H9 (cell line): Measurements from ENCODE around the gene CLK3. TPM values are rescaled to one million over a fixed set of nuclear protein-coding genes. Genes with fewer than 3 reads are reported as not detected.
A peak's percentile ranks its signal among the peaks of the same experiment; 100 is the strongest.

Source experiments
- DNase-seq: peaks from one replicate; pipeline ENCODE4 v3.0.0-alpha.2; 2017
- H2AFZ ChIP-seq: one replicate; pipeline ENCODE4 v1.6.1; 2013; ENCODE audit warnings: mild to moderate bottlenecking, low read length, control low read depth, moderate library complexity
- H2AK5ac ChIP-seq: 2 replicates; pipeline ENCODE4 v1.6.1; 2013; ENCODE audit warnings: low read length, control low read depth, mixed read lengths; ENCODE audit not compliant: insufficient read length
- H2BK120ac ChIP-seq: one replicate; pipeline ENCODE4 v1.6.1; 2013; ENCODE audit warnings: low read depth, mild to moderate bottlenecking, low read length, control low read depth, inconsistent platforms; ENCODE audit not compliant: poor library complexity, severe bottlenecking
- H2BK12ac ChIP-seq: 2 replicates; pipeline ENCODE4 v1.6.1; 2013; ENCODE audit warnings: low read length, control low read depth, mixed read lengths, low read depth; ENCODE audit not compliant: insufficient read length
- H2BK15ac ChIP-seq: 2 replicates; pipeline ENCODE4 v1.6.1; 2013; ENCODE audit warnings: low read depth, low read length, control low read depth
- H2BK20ac ChIP-seq: one replicate; pipeline ENCODE4 v1.6.1; 2013; ENCODE audit warnings: low read depth, mild to moderate bottlenecking, low read length, control low read depth, inconsistent platforms; ENCODE audit not compliant: poor library complexity, severe bottlenecking
- H2BK5ac ChIP-seq: 2 replicates; pipeline ENCODE4 v1.6.1; 2013; ENCODE audit warnings: low read length, control low read depth, mixed read lengths; ENCODE audit not compliant: insufficient read length
- H3K14ac ChIP-seq: 2 replicates; pipeline ENCODE4 v1.6.1; 2013; ENCODE audit warnings: low read length, control low read depth; ENCODE audit not compliant: insufficient read depth
- H3K18ac ChIP-seq: 2 replicates; pipeline ENCODE4 v1.6.1; 2013; ENCODE audit warnings: low read depth, mild to moderate bottlenecking, mixed read lengths, low read length, control low read depth; ENCODE audit not compliant: insufficient read length
- H3K23ac ChIP-seq: 2 replicates; pipeline ENCODE4 v1.6.1; 2013; ENCODE audit warnings: low read length, control low read depth, mixed read lengths, low read depth; ENCODE audit not compliant: insufficient read length
- H3K23me2 ChIP-seq: 2 replicates; pipeline ENCODE4 v1.6.1; 2013; ENCODE audit warnings: low read depth, mild to moderate bottlenecking, mixed read lengths, low read length, control low read depth; ENCODE audit not compliant: insufficient read length, poor library complexity, severe bottlenecking
- H3K27ac ChIP-seq: 2 replicates; pipeline ENCODE4 v1.5.1; 2013; ENCODE audit warnings: low read length, control low read depth, mixed read lengths, low read depth; ENCODE audit not compliant: insufficient read length
- H3K27me3 ChIP-seq: 2 replicates; pipeline ENCODE4 v1.6.1; 2013; ENCODE audit warnings: low read length, control low read depth, inconsistent platforms; ENCODE audit not compliant: insufficient read depth
- H3K4ac ChIP-seq: 2 replicates; pipeline ENCODE4 v1.6.1; 2013; ENCODE audit warnings: low read depth, mild to moderate bottlenecking, control low read depth, inconsistent platforms, low read length, moderate library complexity
- H3K4me1 ChIP-seq: 2 replicates; pipeline ENCODE4 v1.6.1; 2013; ENCODE audit warnings: low read length, control low read depth, inconsistent platforms; ENCODE audit not compliant: insufficient read depth
- H3K4me2 ChIP-seq: 2 replicates; pipeline ENCODE4 v1.6.1; 2013; ENCODE audit warnings: low read length, control low read depth, mixed read lengths; ENCODE audit not compliant: insufficient read length, insufficient read depth
- H3K56ac ChIP-seq: 2 replicates; pipeline ENCODE4 v1.6.1; 2013; ENCODE audit warnings: low read depth, mild to moderate bottlenecking, mixed read lengths, low read length, control low read depth; ENCODE audit not compliant: insufficient read length
- H3K79me1 ChIP-seq: 2 replicates; pipeline ENCODE4 v1.6.1; 2013; ENCODE audit warnings: low read depth, mild to moderate bottlenecking, moderate library complexity, low read length, control low read depth, inconsistent platforms; ENCODE audit not compliant: insufficient read depth, poor library complexity, severe bottlenecking
- H3K79me2 ChIP-seq: 2 replicates; pipeline ENCODE4 v1.6.1; 2013; ENCODE audit warnings: low read length, control low read depth, inconsistent platforms; ENCODE audit not compliant: insufficient read depth
- H3K9ac ChIP-seq: 2 replicates; pipeline ENCODE4 v1.6.1; 2013; ENCODE audit warnings: low read length, control low read depth, mixed read lengths; ENCODE audit not compliant: insufficient read length; ENCODE audit errors: extremely low read depth
- H3K9me3 ChIP-seq: one replicate; pipeline ENCODE4 v1.6.1; 2013; ENCODE audit warnings: low read depth, low read length, inconsistent platforms; ENCODE audit not compliant: control insufficient read depth
- H3T11ph ChIP-seq: one replicate; pipeline ENCODE4 v1.6.1; 2013; ENCODE audit warnings: mild to moderate bottlenecking, low read length, control low read depth, inconsistent platforms
- H4K20me1 ChIP-seq: one replicate; pipeline ENCODE4 v1.6.1; 2013; ENCODE audit not compliant: control insufficient read depth, insufficient read length, insufficient read depth
- H4K5ac ChIP-seq: 2 replicates; pipeline ENCODE4 v1.6.1; 2013; ENCODE audit warnings: low read depth, mild to moderate bottlenecking, mixed read lengths, low read length, control low read depth; ENCODE audit not compliant: insufficient read length
- H4K8ac ChIP-seq: replicated peaks from 2 replicates; pipeline ENCODE4 v1.6.1; 2013; ENCODE audit warnings: low read length, control low read depth, mixed read lengths, low read depth; ENCODE audit not compliant: insufficient read length
- H4K91ac ChIP-seq: 2 replicates; pipeline ENCODE4 v1.6.1; 2013; ENCODE audit warnings: low read depth, mild to moderate bottlenecking, moderate library complexity, mixed read lengths, low read length, control low read depth; ENCODE audit not compliant: insufficient read length
- H3K27ac Mint-ChIP-seq, 3 experiments: 2 replicates in 2 of 3; 3 replicates in 1 of 3; pipeline ENCODE4 v1.8.0; 2020 to 2021; ENCODE audit warnings: mixed read lengths in 3 of 3, mild to moderate bottlenecking in 1 of 3, moderate library complexity in 1 of 3
- H3K27me3 Mint-ChIP-seq: 2 replicates; pipeline ENCODE4 v1.8.0; 2021; ENCODE audit warnings: low read depth, mild to moderate bottlenecking, moderate library complexity, mixed read lengths
- H3K36me3 Mint-ChIP-seq, 3 experiments: 2 replicates in 2 of 3; 3 replicates in 1 of 3; pipeline ENCODE4 v1.8.0; 2020 to 2021; ENCODE audit warnings: low read depth in 3 of 3, mixed read lengths in 3 of 3; ENCODE audit not compliant: insufficient read depth in 1 of 3
- H3K4me1 Mint-ChIP-seq, 2 experiments: 2 replicates each; pipeline ENCODE4 v1.8.0; 2020; ENCODE audit warnings: mixed read lengths in 2 of 2
- H3K4me3 Mint-ChIP-seq, 2 experiments: 2 replicates in 1 of 2; 3 replicates in 1 of 2; pipeline ENCODE4 v1.8.0; 2020 to 2021; ENCODE audit warnings: mild to moderate bottlenecking in 2 of 2, mixed read lengths in 2 of 2, moderate library complexity in 1 of 2
- H3K9me3 Mint-ChIP-seq, 2 experiments: 2 replicates in 1 of 2; 3 replicates in 1 of 2; pipeline ENCODE4 v1.8.0; 2020; ENCODE audit warnings: mild to moderate bottlenecking in 2 of 2, mixed read lengths in 2 of 2, moderate library complexity in 1 of 2
- WGBS: extraction: QIAGEN DNeasy Blood & Tissue Kit; methylation state at CpG from one replicate; pipeline ENCODE4 v1.1.7; 2013; ENCODE audit warnings: missing lambda C conversion rate, low lambda C conversion rate, mixed read lengths; ENCODE audit not compliant: insufficient read length; ENCODE audit errors: extremely low coverage; 5-methylcytosine and 5-hydroxymethylcytosine counted together
- total RNA-seq: library from RNA; stranded (reverse); gene quantifications from 2 replicates; pipeline ENCODE4 v1.2.1, GENCODE V29; 2021
- TF ChIP-seq, protein P1 (sequence below): fragments of 200-600 bp; sonication (generic); conservative IDR thresholded peaks from 3 replicates; pipeline ENCODE4 v1.8.0; 2021; ENCODE audit warnings: antibody characterized with exemption, mild to moderate bottlenecking

Gene CLK3
- total RNA-seq, 1 experiment from 2014 or later: 40.8 TPM

DNA sequence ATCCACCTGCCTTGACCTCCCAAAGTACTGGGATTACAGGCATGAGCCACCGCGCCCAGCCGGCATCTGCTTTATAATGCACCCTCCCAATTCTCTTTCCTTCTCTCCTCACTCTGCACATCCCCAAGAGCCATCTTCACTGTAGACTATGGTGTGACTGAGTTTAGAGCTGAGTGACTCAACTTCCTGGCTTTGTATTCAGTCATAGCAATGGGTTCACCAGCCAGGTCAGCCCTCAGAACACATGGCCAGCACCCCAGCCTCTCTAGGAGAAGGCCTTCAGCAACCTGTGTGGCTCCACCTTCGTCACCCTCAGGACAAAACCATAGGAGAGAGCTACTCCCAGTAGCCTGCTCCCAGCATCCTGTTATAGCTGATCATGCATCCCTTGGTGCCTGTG is 41.6 kb upstream of the CLK3 start:
- H3K4me2 ChIP-seq: no peak overlapping the region
- H2BK20ac ChIP-seq: no peak overlapping the region
- peak overlapping the region in 1 of 3 experiments; percentile 61; a peak in 2 of 7 replicates for H3K27ac Mint-ChIP-seq
- no peak overlapping the region for H3K4ac ChIP-seq
- no peaks in the 10 kb centered on the region for H3K23me2 ChIP-seq
- no peak overlapping the region for H4K91ac ChIP-seq
- H2BK120ac ChIP-seq: no peak overlapping the region
- H3K79me1 ChIP-seq: no peaks in the 10 kb centered on the region
- no peak overlapping the region for H4K8ac ChIP-seq
- TF ChIP-seq, protein P1, sequence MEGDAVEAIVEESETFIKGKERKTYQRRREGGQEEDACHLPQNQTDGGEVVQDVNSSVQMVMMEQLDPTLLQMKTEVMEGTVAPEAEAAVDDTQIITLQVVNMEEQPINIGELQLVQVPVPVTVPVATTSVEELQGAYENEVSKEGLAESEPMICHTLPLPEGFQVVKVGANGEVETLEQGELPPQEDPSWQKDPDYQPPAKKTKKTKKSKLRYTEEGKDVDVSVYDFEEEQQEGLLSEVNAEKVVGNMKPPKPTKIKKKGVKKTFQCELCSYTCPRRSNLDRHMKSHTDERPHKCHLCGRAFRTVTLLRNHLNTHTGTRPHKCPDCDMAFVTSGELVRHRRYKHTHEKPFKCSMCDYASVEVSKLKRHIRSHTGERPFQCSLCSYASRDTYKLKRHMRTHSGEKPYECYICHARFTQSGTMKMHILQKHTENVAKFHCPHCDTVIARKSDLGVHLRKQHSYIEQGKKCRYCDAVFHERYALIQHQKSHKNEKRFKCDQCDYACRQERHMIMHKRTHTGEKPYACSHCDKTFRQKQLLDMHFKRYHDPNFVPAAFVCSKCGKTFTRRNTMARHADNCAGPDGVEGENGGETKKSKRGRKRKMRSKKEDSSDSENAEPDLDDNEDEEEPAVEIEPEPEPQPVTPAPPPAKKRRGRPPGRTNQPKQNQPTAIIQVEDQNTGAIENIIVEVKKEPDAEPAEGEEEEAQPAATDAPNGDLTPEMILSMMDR: no peak
- no peaks in the 10 kb centered on the region for H3K4me1 ChIP-seq
- no peak overlapping the region for H3K4me3 Mint-ChIP-seq
- no peak overlapping the region for H4K5ac ChIP-seq
- H3K9me3 Mint-ChIP-seq: no peaks in the 10 kb centered on the region
- no peaks in the 10 kb centered on the region for H4K20me1 ChIP-seq
- H2AFZ ChIP-seq: no peak overlapping the region
- WGBS: no CpG with 5 or more reads among the region's 4 CpGs
- no peak overlapping the region for H3K14ac ChIP-seq
- H3K18ac ChIP-seq: no peak overlapping the region
- H3K27ac ChIP-seq: no peak overlapping the region
- H3K56ac ChIP-seq: no peak overlapping the region
- no peak for DNase-seq
- H2AK5ac ChIP-seq: no peak overlapping the region
- H2BK12ac ChIP-seq: no peak overlapping the region
- no peak overlapping the region for H2BK5ac ChIP-seq
- no peak overlapping the region for H3K9ac ChIP-seq
- H3K27me3 Mint-ChIP-seq: no peaks in the 10 kb centered on the region
- no peak overlapping the region for H3K23ac ChIP-seq
- no peaks in the 10 kb centered on the region for H3K27me3 ChIP-seq
- H3K79me2 ChIP-seq: peaks cover 2% of the 10 kb centered on the region; the same call in 1 of the 2 replicates
- H3K9me3 ChIP-seq: no peaks in the 10 kb centered on the region
- peaks cover 46 to 91% (median 77%) of the 10 kb centered on the region in 3 experiments for H3K36me3 Mint-ChIP-seq
- H3T11ph ChIP-seq: no peak overlapping the region
- H2BK15ac ChIP-seq: no peak overlapping the region
- H3K4me1 Mint-ChIP-seq: no peaks in the 10 kb centered on the region
